Activated T-cell treated with anti-CD3 and anti-CD28 coated beads, Interleukin-2, amount 50 U/mL, for 4 hours (primary cell): ENCODE measurements around the gene CPEB4. TPM values are rescaled to one million over a fixed set of nuclear protein-coding genes. Genes with fewer than 3 reads are reported as not detected.

Experiments used
- ATAC-seq, 2 donors: fragments of 200-7000 bp; cut with Tn5 transposase; one replicate each; pipeline ENCODE4 v1.10.0; 2021
- DNase-seq: peaks from one replicate; pipeline ENCODE4 v3.0.0-alpha.2; 2020
- H3K27me3 Mint-ChIP-seq: one replicate; pipeline ENCODE4 v1.8.0; 2021; ENCODE audit warnings: low read depth, mixed read lengths
- H3K36me3 Mint-ChIP-seq: one replicate; pipeline ENCODE4 v1.8.0; 2022; ENCODE audit warnings: mixed read lengths; ENCODE audit not compliant: insufficient read depth
- H3K4me1 Mint-ChIP-seq: one replicate; pipeline ENCODE4 v1.8.0; 2021; ENCODE audit warnings: low read depth, mixed read lengths
- H3K4me3 Mint-ChIP-seq: one replicate; pipeline ENCODE4 v1.8.0; 2021; ENCODE audit warnings: mild to moderate bottlenecking, moderate library complexity, mixed read lengths
- H3K9me3 Mint-ChIP-seq: one replicate; pipeline ENCODE4 v1.8.0; 2021; ENCODE audit warnings: mixed read lengths
- total RNA-seq, 3 donors: library from RNA; stranded (reverse); gene quantifications; one replicate each; pipeline ENCODE4 v1.2.1, GENCODE V29; 2021

The CPEB4 gene
- total RNA-seq, 3 donors from 2014 or later, result 14.4 to 17.2 (median 14.9) TPM

GRCh38 chr5:173853370-173854131 is 34.6 kb upstream of the CPEB4 start:
- H3K4me3 Mint-ChIP-seq, result no peak overlapping the region
- H3K4me1 Mint-ChIP-seq, result no peaks in the 10 kb centered on the region
- H3K36me3 Mint-ChIP-seq, result no peaks in the 10 kb centered on the region
- peaks cover 8% of the 10 kb centered on the region for H3K9me3 Mint-ChIP-seq
- H3K27me3 Mint-ChIP-seq, result peaks cover 6% of the 10 kb centered on the region
- ATAC-seq, result no peak
- no peak for DNase-seq

GRCh38 chr5:173855162-173855994 is 32.8 kb upstream of the CPEB4 start:
- peaks cover 8% of the 10 kb centered on the region for H3K27me3 Mint-ChIP-seq
- H3K9me3 Mint-ChIP-seq, result no peaks in the 10 kb centered on the region
- no peaks in the 10 kb centered on the region for H3K4me1 Mint-ChIP-seq
- H3K4me3 Mint-ChIP-seq, result no peak overlapping the region
- H3K36me3 Mint-ChIP-seq, result no peaks in the 10 kb centered on the region
- ATAC-seq, result no peak
- no peak for DNase-seq

GRCh38 chr5:173855995-173856656 is 32.0 kb upstream of the CPEB4 start:
- Mint-ChIP-seq H3K36me3 (no peaks in the 10 kb centered on the region), H3K4me1 (no peaks in the 10 kb centered on the region), H3K9me3 (no peaks in the 10 kb centered on the region), H3K4me3 (no peak overlapping the region), H3K27me3 (peaks cover 3% of the 10 kb centered on the region)
- ATAC-seq, result no peak
- DNase-seq, result no peak

- Mint-ChIP-seq H3K4me1 (no peaks in the 10 kb centered on the region), H3K27me3 (peaks cover 2% of the 10 kb centered on the region), H3K36me3 (no peaks in the 10 kb centered on the region), H3K4me3 (no peak overlapping the region), H3K9me3 (no peaks in the 10 kb centered on the region)
- no peak for ATAC-seq
- DNase-seq, result no peak
These were observed 30.9 kb upstream of the CPEB4 start for GRCh38 chr5:173857234-173857633.

GRCh38 chr5:173858021-173858669 is 30.0 kb upstream of the CPEB4 start:
- H3K36me3 Mint-ChIP-seq, result no peaks in the 10 kb centered on the region
- DNase-seq (no peak), ATAC-seq (no peak)
- no peak overlapping the region for H3K4me3 Mint-ChIP-seq
- no peaks in the 10 kb centered on the region for H3K9me3 Mint-ChIP-seq
- H3K4me1 Mint-ChIP-seq, result no peaks in the 10 kb centered on the region
- H3K27me3 Mint-ChIP-seq, result peaks cover 2% of the 10 kb centered on the region

- Mint-ChIP-seq H3K9me3 (no peaks in the 10 kb centered on the region), H3K4me1 (no peaks in the 10 kb centered on the region), H3K4me3 (no peak overlapping the region), H3K36me3 (no peaks in the 10 kb centered on the region), H3K27me3 (peaks cover 2% of the 10 kb centered on the region)
- ATAC-seq (no peak), DNase-seq (no peak)
These were observed 29.3 kb upstream of the CPEB4 start for GRCh38 chr5:173858670-173859407.

GRCh38 chr5:173859408-173860159 is 28.6 kb upstream of the CPEB4 start:
- DNase-seq (no peak), ATAC-seq (no peak)
- Mint-ChIP-seq H3K9me3 (no peaks in the 10 kb centered on the region), H3K4me1 (no peaks in the 10 kb centered on the region), H3K36me3 (no peaks in the 10 kb centered on the region), H3K4me3 (no peak overlapping the region), H3K27me3 (peaks cover 2% of the 10 kb centered on the region)

GRCh38 chr5:173862047-173862477 is 26.1 kb upstream of the CPEB4 start:
- no peak for ATAC-seq
- H3K27me3 Mint-ChIP-seq, result peaks cover 4% of the 10 kb centered on the region
- H3K36me3 Mint-ChIP-seq, result no peaks in the 10 kb centered on the region
- no peaks in the 10 kb centered on the region for H3K4me1 Mint-ChIP-seq
- no peak for DNase-seq
- no peak overlapping the region for H3K4me3 Mint-ChIP-seq
- H3K9me3 Mint-ChIP-seq, result no peaks in the 10 kb centered on the region

GRCh38 chr5:173863359-173863758 is 24.8 kb upstream of the CPEB4 start:
- DNase-seq, result no peak
- Mint-ChIP-seq H3K9me3 (no peaks in the 10 kb centered on the region), H3K4me1 (no peaks in the 10 kb centered on the region), H3K4me3 (no peak overlapping the region), H3K36me3 (no peaks in the 10 kb centered on the region), H3K27me3 (peaks cover 4% of the 10 kb centered on the region)
- no peak for ATAC-seq

- Mint-ChIP-seq H3K9me3 (no peaks in the 10 kb centered on the region), H3K27me3 (peaks cover 2% of the 10 kb centered on the region), H3K4me1 (no peaks in the 10 kb centered on the region), H3K36me3 (no peaks in the 10 kb centered on the region), H3K4me3 (no peak overlapping the region)
- ATAC-seq, result no peak
- DNase-seq, result no peak
These were observed 23.8 kb upstream of the CPEB4 start for GRCh38 chr5:173864126-173865050.

- peaks cover 2% of the 10 kb centered on the region for H3K27me3 Mint-ChIP-seq
These were observed 21.8 kb upstream of the CPEB4 start for GRCh38 chr5:173866243-173866857.

More at GRCh38 chr5:173866243-173866857, 21.8 kb upstream of the CPEB4 start:
- H3K4me1 Mint-ChIP-seq, result no peaks in the 10 kb centered on the region
- ATAC-seq, result no peak
- no peak overlapping the region for H3K4me3 Mint-ChIP-seq
- DNase-seq, result no peak
- H3K36me3 Mint-ChIP-seq, result no peaks in the 10 kb centered on the region
- no peaks in the 10 kb centered on the region for H3K9me3 Mint-ChIP-seq
